GM12878 (cell line): Measurements from ENCODE around the gene EIF4E. TPM values are rescaled to one million over a fixed set of nuclear protein-coding genes. Genes with fewer than 3 reads are reported as not detected.

Source experiments
- ATAC-seq: fragments of 200-7000 bp; cut with Tn5 transposase; 3 replicates; pipeline ENCODE4 v1.9.1; 2020; ENCODE audit warnings: mild to moderate bottlenecking, moderate library complexity
- BruUV-seq: library from RNA; stranded (reverse); fragments of 400-500 nt; replicated peaks from 2 replicates; lab custom pipeline; 2021; lab: Mats Ljungman, UMichigan
- CTCF ChIA-PET: fragments of 300-600 bp; sonication (Branson Sonifier 250); formaldehyde crosslinking; extraction: SDS; loops from one replicate; lab custom pipeline; 2021; ENCODE audit warnings: inconsistent platforms; lab: Yijun Ruan, JAX
- POLR2A ChIA-PET: fragments of 350-600 bp; formaldehyde crosslinking; extraction: SDS; loops from one replicate; lab custom pipeline; 2021; ENCODE audit warnings: inconsistent platforms; lab: Charles Lee
- RAD21 ChIA-PET: fragments of 300-600 bp; sonication (Branson Sonifier 250); formaldehyde crosslinking; loops from one replicate; lab custom pipeline; 2023; ENCODE audit warnings: antibody characterized with exemption; ENCODE audit not compliant: unreplicated experiment; lab: Charles Lee
- SMC1A ChIA-PET: fragments of 300-600 bp; sonication (Branson Sonifier 250); formaldehyde crosslinking; loops from one replicate; lab custom pipeline; 2023; ENCODE audit not compliant: unreplicated experiment, uncharacterized antibody; lab: Charles Lee
- DNase-seq: peaks from one replicate; pipeline ENCODE4 v3.0.0-alpha.2; 2011; ENCODE audit warnings: low read depth, low spot score
- FAIRE-seq: peaks from 3 replicates; lab custom pipeline; 2011; peaks lifted over from hg19 to GRCh38; lab: Jason Lieb, UNC
- H2AFZ ChIP-seq: 2 replicates; pipeline ENCODE4 v1.6.0; 2011; ENCODE audit warnings: low read depth, low read length, control low read depth; ENCODE audit not compliant: control insufficient read depth
- H3K27ac ChIP-seq: 2 replicates; pipeline ENCODE4 v1.5.1; 2011; ENCODE audit warnings: control low read depth; ENCODE audit not compliant: control insufficient read depth, insufficient read depth
- H3K27me3 ChIP-seq, 2 experiments: replicated peaks in 1 of 2; 2 replicates each; pipeline versions ENCODE4 v1.6.0 to v1.6.1; 2011; ENCODE audit warnings: low read length in 1 of 2; ENCODE audit not compliant: control insufficient read depth in 2 of 2, insufficient read depth in 2 of 2
- H3K36me3 ChIP-seq, 2 experiments: 2 replicates each; pipeline ENCODE4 v1.5.1; 2011; ENCODE audit warnings: low read length in 1 of 2; ENCODE audit not compliant: control insufficient read depth in 2 of 2, insufficient read depth in 2 of 2
- H3K4me1 ChIP-seq: 2 replicates; pipeline ENCODE4 v1.6.1; 2011; ENCODE audit warnings: mild to moderate bottlenecking, low read length, moderate library complexity, mixed read lengths; ENCODE audit not compliant: control insufficient read depth, insufficient read depth
- H3K4me2 ChIP-seq: 2 replicates; pipeline ENCODE4 v1.6.0; 2011; ENCODE audit warnings: control low read depth; ENCODE audit not compliant: control insufficient read depth, insufficient read depth
- H3K4me3 ChIP-seq: fragments of 200-600 bp; sonication (generic); 2 replicates; pipeline ENCODE4 v1.5.1; 2016
- H3K79me2 ChIP-seq: 2 replicates; pipeline ENCODE4 v1.6.0; 2011; ENCODE audit warnings: low read length; ENCODE audit not compliant: control insufficient read depth, insufficient read depth
- H3K9ac ChIP-seq: 2 replicates; pipeline ENCODE4 v1.8.0; 2011; ENCODE audit warnings: low read length, control low read depth, mixed read lengths; ENCODE audit not compliant: control insufficient read depth, insufficient read depth
- H3K9me3 ChIP-seq: replicated peaks from 3 replicates; pipeline ENCODE4 v1.5.1; 2011; ENCODE audit warnings: mild to moderate bottlenecking, low read length; ENCODE audit not compliant: control insufficient read depth, insufficient read depth
- H4K20me1 ChIP-seq: 2 replicates; pipeline ENCODE4 v1.6.0; 2011; ENCODE audit not compliant: control insufficient read depth, insufficient read depth
- CHD1 ChIP-seq: IDR thresholded peaks from 2 replicates; pipeline ENCODE4 v1.6.1; 2012; ENCODE audit warnings: low read depth, low read length, improper control_type of control experiment
- EGR1 ChIP-seq, 2 experiments: IDR thresholded peaks; 1 replicate in 1 of 2; 2 replicates in 1 of 2; pipeline ENCODE4 v1.6.1; 2011 to 2012; ENCODE audit warnings: low read depth in 2 of 2, low read length in 2 of 2, borderline replicate concordance in 1 of 2, mild to moderate bottlenecking in 1 of 2, moderate library complexity in 1 of 2
- HDAC2 ChIP-seq: fragments of 200-600 bp; sonication (generic); IDR thresholded peaks from 2 replicates; pipeline ENCODE4 v1.6.1; 2017
- LARP7 ChIP-seq: fragments of 450-650 bp; IDR thresholded peaks from 2 replicates; pipeline ENCODE4 v1.6.1; 2017; ENCODE audit warnings: mild to moderate bottlenecking
- MTA3 ChIP-seq: IDR thresholded peaks from 2 replicates; pipeline ENCODE4 v1.6.1; 2012; ENCODE audit warnings: low read length, inconsistent platforms, borderline replicate concordance
- MXI1 ChIP-seq: fragments of 150-350 bp; IDR thresholded peaks from 2 replicates; pipeline ENCODE4 v1.6.1; 2011; ENCODE audit warnings: low read depth, mild to moderate bottlenecking, inconsistent platforms, low read length, improper control_type of control experiment
- NFIC ChIP-seq: IDR thresholded peaks from 2 replicates; pipeline ENCODE4 v1.6.1; 2012; ENCODE audit warnings: low read depth, mild to moderate bottlenecking, inconsistent platforms, low read length, moderate library complexity
- NKRF ChIP-seq: fragments of 450-650 bp; conservative IDR thresholded peaks from 2 replicates; pipeline ENCODE4 v1.6.1; 2017; ENCODE audit warnings: mild to moderate bottlenecking, moderate library complexity
- RCOR1 ChIP-seq: conservative IDR thresholded peaks from 2 replicates; pipeline ENCODE4 v1.6.1; 2012; ENCODE audit warnings: low read depth, low read length, improper control_type of control experiment
- RELB ChIP-seq: fragments of 450-650 bp; IDR thresholded peaks from 2 replicates; pipeline ENCODE4 v1.6.1; 2017; ENCODE audit warnings: low read depth, mild to moderate bottlenecking, moderate library complexity
- RFX5 ChIP-seq: IDR thresholded peaks from 2 replicates; pipeline ENCODE4 v1.6.1; 2011; ENCODE audit warnings: low read depth, low read length, improper control_type of control experiment
- SMAD1 ChIP-seq: fragments of 450-650 bp; IDR thresholded peaks from 2 replicates; pipeline ENCODE4 v1.6.1; 2018; ENCODE audit warnings: mild to moderate bottlenecking, low read depth; ENCODE audit not compliant: partially characterized antibody
- SUPT20H ChIP-seq: IDR thresholded peaks from 2 replicates; pipeline ENCODE4 v1.6.1; 2011; ENCODE audit warnings: low read depth, mild to moderate bottlenecking, low read length, moderate library complexity, borderline replicate concordance; ENCODE audit not compliant: control insufficient read depth
- TAF1 ChIP-seq: IDR thresholded peaks from 2 replicates; pipeline ENCODE4 v1.6.1; 2011; ENCODE audit warnings: mild to moderate bottlenecking, low read depth, low read length, borderline replicate concordance
- TCF7 ChIP-seq: IDR thresholded peaks from 2 replicates; pipeline ENCODE4 v1.6.1; 2014; ENCODE audit warnings: antibody characterized with exemption, borderline replicate concordance
- ZZZ3 ChIP-seq: IDR thresholded peaks from 2 replicates; pipeline ENCODE4 v1.6.1; 2011; ENCODE audit warnings: low read depth; ENCODE audit not compliant: control insufficient read depth, insufficient read length
- WGBS: methylation state at CpG from one replicate; pipeline ENCODE4 v1.1.6; 2016; ENCODE audit warnings: low lambda C conversion rate; ENCODE audit not compliant: insufficient replicate concordance, insufficient coverage; ENCODE audit errors: missing lambda C conversion rate; 5-methylcytosine and 5-hydroxymethylcytosine counted together
- in situ Hi-C: fragments of 300-500 bp; cut with MboI; formaldehyde crosslinking; loops from 9 replicates; pipeline ENCODE4 v1.14.3; 2018; ENCODE audit warnings: mixed read lengths
- intact Hi-C: fragments of 100-400 bp; cut with micrococcal nuclease; formaldehyde crosslinking; loops from one replicate; pipeline ENCODE4 v1.14.2; 2022; ENCODE audit not compliant: unreplicated experiment
- polyA plus RNA-seq, 11 experiments: library from polyadenylated mRNA; depleted of rRNA in 4 of 11; unstranded in 6 of 11; stranded (reverse) in 5 of 11; fragments of >200 nt; fragmentation: Nextera tagmentation in 4 of 11; fragmentation: Illumina TruSeq in 1 of 11; extraction: Ambion mirVana in 4 of 11; extraction: Trizol in 1 of 11; gene quantifications; 1 replicate in 1 of 11; 2 replicates in 10 of 11; pipeline versions ENCODE4 v1.2.1 to v1.2.3, GENCODE V29; 2011 to 2016; ENCODE audit warnings: inconsistent platforms in 2 of 11, missing spikeins in 2 of 11, low read depth in 1 of 11
- total RNA-seq, 4 experiments: library from RNA; depleted of rRNA in 3 of 4; stranded (reverse); fragments of >200 nt in 3 of 4; fragmentation: Illumina TruSeq in 1 of 4; extraction: Trizol in 1 of 4; gene quantifications; 2 replicates each; pipeline versions ENCODE4 v1.2.1 to v1.2.3, GENCODE V29; 2013 to 2021
- TF ChIP-seq, protein P1 (sequence below): fragments of 450-650 bp; formaldehyde crosslinking; IDR thresholded peaks from 2 replicates; pipeline ENCODE4 v1.4.0; 2020; ENCODE audit warnings: mild to moderate bottlenecking, moderate library complexity

Gene EIF4E
- total and polyA plus RNA-seq, 10 of the 15 experiments (the other 5 are each of a cell fraction or from before 2014, with no cell fraction given): 104 to 372 (median 163) TPM

DNA sequence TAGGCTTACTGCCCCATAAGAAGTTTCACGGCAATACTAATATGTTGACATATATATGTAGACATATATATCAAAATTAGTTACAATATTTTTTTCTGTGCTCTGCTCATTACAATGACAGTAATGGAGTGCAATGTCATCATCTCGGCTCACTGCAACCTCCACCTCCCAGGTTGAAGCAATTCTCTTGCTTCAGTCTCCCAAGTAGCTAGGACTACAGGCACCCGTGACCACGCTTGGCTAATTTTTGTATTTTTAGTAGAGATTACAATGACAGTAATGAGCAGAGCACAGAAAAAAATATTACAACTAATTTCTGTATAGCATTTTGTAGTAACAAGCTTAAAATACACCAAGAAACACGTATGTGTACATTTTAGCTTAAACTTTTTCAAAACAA lies 7.6 kb downstream of the EIF4E start (continued):
- TF ChIP-seq, protein P1, sequence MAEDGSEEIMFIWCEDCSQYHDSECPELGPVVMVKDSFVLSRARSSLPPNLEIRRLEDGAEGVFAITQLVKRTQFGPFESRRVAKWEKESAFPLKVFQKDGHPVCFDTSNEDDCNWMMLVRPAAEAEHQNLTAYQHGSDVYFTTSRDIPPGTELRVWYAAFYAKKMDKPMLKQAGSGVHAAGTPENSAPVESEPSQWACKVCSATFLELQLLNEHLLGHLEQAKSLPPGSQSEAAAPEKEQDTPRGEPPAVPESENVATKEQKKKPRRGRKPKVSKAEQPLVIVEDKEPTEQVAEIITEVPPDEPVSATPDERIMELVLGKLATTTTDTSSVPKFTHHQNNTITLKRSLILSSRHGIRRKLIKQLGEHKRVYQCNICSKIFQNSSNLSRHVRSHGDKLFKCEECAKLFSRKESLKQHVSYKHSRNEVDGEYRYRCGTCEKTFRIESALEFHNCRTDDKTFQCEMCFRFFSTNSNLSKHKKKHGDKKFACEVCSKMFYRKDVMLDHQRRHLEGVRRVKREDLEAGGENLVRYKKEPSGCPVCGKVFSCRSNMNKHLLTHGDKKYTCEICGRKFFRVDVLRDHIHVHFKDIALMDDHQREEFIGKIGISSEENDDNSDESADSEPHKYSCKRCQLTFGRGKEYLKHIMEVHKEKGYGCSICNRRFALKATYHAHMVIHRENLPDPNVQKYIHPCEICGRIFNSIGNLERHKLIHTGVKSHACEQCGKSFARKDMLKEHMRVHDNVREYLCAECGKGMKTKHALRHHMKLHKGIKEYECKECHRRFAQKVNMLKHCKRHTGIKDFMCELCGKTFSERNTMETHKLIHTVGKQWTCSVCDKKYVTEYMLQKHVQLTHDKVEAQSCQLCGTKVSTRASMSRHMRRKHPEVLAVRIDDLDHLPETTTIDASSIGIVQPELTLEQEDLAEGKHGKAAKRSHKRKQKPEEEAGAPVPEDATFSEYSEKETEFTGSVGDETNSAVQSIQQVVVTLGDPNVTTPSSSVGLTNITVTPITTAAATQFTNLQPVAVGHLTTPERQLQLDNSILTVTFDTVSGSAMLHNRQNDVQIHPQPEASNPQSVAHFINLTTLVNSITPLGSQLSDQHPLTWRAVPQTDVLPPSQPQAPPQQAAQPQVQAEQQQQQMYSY (CRISPR knock-in tag): no peak
- no peak for TF ChIP-seq RFX5
- no peak for TF ChIP-seq MXI1
- no peak for TF ChIP-seq RCOR1
- no peak for TF ChIP-seq SMAD1
- no peak for TF ChIP-seq CHD1
- no peak for TF ChIP-seq TAF1
- TF ChIP-seq NFIC: no peak

GRCh38 chr4:98919996-98920395 lies 8.9 kb downstream of the EIF4E start:
- Histone ChIP-seq H3K27ac (no peak overlapping the region), H3K4me3 (no peak overlapping the region), H3K4me2 (no peak overlapping the region), H3K36me3 (peaks cover 0 to 3% of the 10 kb centered on the region in 2 experiments; a peak in 2 of 4 replicates), H3K4me1 (peaks cover 12% of the 10 kb centered on the region; the same call in 1 of the 2 replicates), H4K20me1 (no peaks in the 10 kb centered on the region), H3K9me3 (no peaks in the 10 kb centered on the region; the same call in 2 of the 3 replicates), H3K27me3 (no peaks in the 10 kb centered on the region), H3K79me2 (peaks cover 92% of the 10 kb centered on the region), H2AFZ (no peak overlapping the region), H3K9ac (no peak overlapping the region)
- POLR2A ChIA-PET: no interaction called here
- ATAC-seq: no peak
- SMC1A ChIA-PET: interaction anchor here (1.1 to 1.3 kb wide), 2 partner anchors 9 to 15 kb away, joined by 4 to 6 read pairs; no protein-coding TSS in a partner anchor
- WGBS: 100% methylated on average over 1 of the region's 2 CpGs
- RAD21 ChIA-PET: no interaction called here
- BruUV-seq: no TSS peak
- in situ Hi-C loops: loop anchor here (10.0 kb wide), 1 partner anchor 655 kb away; the partner anchor contains the start of gene RAP1GDS1
- CTCF ChIA-PET: interaction anchor here (0.7 kb wide), 1 partner anchor 75 kb away, joined by 4 read pairs; no protein-coding TSS in a partner anchor
- no peak for FAIRE-seq
- intact Hi-C loops: loop anchor here (10.0 kb wide), 1 partner anchor 905 kb away; no protein-coding TSS in a partner anchor
- DNase-seq: no peak
- no peak for TF ChIP-seq ZZZ3
- TF ChIP-seq SUPT20H: no peak
- no peak for TF ChIP-seq NKRF
- TF ChIP-seq LARP7: no peak
- TF ChIP-seq MTA3: no peak
- TF ChIP-seq EGR1 (IDR thresholded peaks at IDR 0.05; ENCODE audit: borderline replicate concordance in 1 of 2, low read depth in 2 of 2, low read length in 2 of 2): no peak
- TF ChIP-seq RELB: no peak
- TF ChIP-seq HDAC2: no peak
- TF ChIP-seq TCF7: no peak
